NCI-H2227 (cell line): ENCODE data around the gene TENM4.

Experiments used
- DNase-seq: peaks from one replicate; lab custom pipeline; 2025; ENCODE audit not compliant: unreplicated experiment; lab: John Stamatoyannopoulos, UW

The TENM4 gene

DNA sequence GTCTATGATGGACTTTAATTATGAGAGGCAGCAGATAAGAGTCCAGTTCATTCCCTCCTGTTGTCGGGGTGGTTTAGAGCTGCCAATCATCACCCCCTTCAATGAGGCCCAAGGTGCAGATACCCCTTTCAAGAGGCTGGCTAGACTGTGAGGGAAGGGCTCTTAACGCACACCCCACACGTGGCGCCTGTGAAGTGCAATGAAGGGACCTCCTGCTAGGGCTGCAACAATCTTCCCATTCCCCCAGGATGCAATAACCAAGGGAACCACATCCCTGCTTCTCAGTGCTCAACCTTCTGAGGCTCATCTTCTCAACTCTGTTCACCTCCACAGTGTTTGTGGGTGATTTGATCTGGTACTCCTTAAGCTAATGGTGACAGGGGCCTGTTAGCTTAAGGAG is 19.0 kb downstream of the TENM4 start:
- DNase-seq = peak; percentile 65

DNA sequence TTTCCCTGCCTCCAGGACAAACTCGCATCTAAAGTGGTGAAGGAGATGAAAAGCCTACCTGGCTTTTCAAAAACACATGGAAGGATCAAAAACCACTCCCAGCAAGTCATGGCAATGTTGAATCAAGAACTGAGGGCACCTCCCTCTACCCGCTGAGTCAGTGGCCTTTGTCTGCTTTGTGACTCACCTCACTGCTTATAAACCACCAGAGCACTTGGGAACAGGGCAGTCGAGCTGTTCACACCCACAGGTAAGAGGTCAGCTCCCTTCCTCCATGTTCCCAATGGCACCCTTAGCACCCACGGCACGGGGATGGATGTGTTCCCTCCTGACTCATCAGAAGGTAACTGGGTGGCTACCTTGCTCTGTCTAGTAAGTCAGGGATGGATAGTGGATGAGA is 21.7 kb downstream of the TENM4 start:
- no peak for DNase-seq

DNA sequence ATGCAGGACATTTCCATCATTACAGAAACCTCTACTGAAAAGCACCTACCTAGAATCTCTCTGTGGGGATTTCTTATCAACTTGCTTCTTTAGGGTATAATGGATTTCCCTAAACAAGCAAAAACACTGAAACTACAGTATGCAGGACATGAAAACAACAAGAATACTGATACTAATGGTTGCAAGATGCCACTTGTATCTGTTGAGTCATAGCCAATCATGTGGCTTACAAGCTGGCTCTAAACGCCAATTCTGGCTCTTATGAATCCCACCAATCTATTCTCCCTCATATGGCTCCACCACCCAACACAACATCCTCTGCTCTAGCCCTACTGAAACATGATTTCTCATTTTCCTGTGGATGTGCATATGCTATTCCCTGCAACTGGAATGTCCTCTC is 22.6 kb downstream of the TENM4 start:
- no peak for DNase-seq

DNA sequence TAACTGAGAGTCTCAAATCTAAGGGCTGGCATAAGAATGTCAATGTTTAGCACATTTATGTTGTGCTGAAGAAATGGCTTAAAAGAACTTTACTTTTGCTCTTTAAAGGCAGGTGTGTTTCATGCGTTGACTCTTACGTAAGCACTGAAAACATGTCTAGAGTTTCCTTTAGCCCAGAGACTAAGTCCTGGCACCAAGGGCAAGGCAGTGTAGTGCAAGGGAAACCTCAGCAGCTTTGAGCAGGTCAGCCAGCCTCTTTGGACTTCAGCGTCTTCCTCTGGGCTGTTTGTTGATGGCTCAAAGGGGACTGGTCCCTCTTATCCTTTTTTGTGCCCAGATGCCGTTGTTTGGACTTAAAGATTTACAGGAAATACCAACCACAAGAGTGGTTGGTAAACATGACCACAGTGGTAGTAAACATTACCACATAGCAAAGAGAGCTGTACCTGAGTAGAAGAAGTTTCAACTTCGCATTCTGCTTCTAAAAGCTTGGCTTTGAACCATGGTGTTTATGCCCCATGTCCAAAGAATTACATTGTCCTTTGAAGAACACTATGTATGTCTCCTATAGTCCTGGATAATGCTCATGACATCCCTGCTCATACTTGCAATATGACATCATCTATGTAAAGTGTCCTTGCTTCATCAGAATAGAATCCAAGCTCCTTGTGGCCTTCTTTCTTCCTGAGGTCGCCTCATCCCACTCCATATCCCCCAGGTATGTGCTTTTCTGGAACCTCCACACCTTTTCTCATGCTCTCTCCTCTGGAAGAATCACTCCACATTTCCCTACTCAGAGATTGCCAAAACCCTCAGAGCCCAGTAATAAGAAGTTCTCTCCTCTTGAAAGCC is 23.5 kb downstream of the TENM4 start:
- no peak for DNase-seq

DNA sequence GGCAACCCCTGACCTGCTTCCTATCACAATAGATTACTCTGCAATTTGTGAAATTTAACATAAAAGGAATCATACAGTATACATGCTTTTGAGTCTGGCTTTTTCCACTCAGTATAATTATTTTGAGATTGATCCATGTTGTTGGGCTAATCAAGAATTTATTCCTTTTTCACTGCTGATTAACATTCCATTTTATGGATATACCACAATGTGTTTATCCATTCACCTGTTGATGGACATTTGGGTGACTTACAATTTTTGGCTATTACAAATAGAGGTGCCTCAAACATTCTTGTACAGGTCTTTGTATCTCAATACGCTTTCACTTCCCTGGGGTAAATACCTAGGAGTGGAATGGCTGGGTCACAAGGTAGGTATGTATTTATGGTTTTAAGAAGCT is 24.9 kb downstream of the TENM4 start:
- no peak for DNase-seq

DNA sequence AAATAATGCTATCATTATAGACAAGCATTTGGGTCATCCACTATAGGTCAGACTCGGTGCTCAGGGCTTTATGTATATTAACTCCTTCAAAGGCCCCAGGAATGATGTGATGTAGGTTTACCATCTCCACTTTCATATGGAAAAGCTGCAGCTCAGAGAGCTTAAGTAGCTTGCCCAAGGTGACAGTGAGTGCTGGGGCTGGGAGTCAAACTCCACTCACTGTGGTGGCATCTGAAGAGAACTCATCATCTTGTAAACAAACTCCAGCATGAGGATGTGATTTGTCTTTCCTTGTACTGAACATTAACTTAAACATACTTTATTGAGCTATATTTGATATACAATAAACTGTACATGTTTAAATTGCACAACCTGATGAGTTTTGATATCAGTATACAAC is 25.4 kb downstream of the TENM4 start:
- DNase-seq = no peak

DNA sequence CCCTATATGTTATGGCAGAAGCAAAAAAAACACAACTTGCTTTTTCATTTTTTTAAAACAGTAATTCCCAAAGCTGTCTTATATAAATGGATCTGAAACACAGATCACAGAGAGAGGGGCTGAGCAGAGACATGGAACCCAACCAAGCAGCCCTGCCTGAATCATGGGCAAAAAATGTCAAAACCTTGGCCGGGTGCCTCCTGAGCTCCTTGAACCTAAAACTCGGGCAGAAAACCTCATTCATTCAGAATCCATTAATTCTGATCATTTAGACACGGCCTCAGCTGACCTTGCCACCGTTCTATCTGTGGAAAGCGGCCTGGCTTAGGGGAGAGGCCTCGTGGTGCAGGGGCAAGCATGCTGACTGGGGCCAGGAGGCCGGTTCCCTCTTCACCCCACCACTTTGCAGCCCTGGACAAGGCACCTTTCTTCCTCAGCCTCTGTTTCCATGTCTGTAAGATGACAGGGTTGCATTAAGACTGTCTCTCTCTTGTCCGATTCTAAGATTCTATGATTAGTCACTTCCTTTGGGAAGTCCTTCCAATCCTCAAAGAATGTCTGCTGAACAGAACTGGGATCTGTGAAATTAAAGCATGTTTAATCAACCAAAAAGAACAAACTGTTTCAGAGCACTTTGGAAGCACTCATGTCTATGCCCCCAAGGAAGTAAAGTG is 26.0 kb downstream of the TENM4 start:
- no peak for DNase-seq

DNA sequence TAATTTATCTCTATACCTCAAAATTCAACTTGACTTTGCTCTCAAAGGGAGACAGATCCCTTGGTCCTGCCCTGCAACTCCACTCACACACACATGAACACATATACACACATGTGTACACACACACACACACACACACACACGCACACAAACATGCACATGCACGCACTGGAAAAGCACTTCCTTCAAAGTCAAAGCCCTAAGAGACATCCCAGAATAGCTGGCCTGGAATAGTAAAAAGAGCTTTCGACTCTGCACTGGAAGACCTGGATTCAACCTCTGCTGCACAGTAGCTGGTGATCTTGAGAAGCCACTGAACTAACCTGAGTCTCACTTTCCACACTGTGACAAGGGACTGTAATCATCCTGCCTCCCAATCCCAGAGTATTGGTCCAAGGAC is 26.8 kb downstream of the TENM4 start:
- no peak for DNase-seq

DNA sequence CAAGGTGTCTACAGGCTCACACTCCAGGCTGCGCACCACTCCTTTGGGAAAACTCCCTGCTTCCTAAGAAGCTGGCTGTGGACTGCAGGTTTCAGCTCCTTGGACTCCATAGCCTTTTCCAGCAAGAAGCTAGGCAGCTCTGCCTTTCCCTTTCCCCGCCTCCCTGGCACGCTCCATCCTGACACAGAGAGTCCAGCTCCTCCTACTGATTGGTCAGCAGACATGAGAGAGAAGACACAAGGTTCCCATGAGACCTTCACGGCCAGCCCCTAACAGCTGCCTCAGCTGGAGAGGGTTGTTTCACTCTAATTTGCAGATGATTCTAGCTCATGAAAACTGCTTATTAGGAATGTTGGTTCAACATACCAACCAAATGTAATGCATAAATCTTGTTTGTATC is 27.6 kb downstream of the TENM4 start:
- peak; percentile 72 for DNase-seq

DNA sequence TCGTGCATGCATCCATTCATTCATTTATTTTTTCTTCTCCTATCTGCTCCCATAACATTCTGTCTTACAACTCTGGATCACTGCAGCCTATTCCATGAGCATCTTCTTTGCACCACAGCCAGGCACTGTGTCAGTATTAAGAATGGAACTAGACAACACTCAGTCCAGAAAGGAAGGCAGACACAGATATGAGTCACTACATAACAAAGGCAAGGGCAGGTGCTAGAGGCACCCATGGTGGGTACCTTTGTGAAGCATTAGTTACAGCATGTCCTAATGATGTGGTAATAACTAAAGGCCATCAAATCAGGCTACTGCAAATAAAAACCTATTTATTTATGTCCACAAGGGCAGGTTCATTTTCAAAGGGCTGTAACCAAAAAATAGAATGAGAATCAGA is 28.1 kb downstream of the TENM4 start:
- no peak for DNase-seq

DNA sequence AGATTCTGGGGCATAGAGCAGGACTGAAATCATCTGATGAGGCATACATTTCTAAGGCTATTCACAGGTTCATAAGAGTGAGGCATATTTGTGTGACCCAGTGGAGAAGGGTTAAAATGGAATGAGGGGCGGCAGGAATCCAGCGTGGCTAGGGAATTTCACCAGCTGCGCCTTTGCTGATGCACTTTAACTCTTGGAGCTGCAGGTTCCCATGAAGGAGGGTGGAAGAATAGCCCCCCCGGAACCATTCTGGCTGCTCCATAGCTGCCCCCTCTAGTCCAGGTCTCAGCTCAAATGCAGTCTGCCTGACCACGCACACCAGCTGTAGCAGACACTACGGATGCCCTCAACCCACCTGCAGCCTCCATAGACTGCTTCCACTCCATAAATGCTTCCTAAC is 31.5 kb downstream of the TENM4 start:
- no peak for DNase-seq

DNA sequence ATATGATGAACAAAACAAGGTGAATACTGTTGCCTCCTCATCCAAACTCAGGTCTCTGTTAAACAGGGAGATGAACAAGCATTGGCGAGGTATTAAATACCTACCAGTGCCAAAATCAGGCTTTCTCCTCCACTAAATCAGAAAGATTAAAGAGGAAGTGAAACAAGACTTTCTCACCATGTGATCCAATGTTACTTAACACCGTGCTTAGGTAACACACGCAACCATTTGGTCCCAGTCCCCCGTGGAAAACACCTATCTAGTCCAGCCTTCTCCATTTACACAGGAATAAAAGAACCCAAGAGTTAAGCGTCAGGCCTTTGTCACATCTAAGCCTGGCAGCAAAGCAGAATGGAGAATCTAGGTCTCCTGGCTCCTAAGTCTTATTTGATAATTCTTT is 34.5 kb downstream of the TENM4 start:
- DNase-seq = no peak

DNA sequence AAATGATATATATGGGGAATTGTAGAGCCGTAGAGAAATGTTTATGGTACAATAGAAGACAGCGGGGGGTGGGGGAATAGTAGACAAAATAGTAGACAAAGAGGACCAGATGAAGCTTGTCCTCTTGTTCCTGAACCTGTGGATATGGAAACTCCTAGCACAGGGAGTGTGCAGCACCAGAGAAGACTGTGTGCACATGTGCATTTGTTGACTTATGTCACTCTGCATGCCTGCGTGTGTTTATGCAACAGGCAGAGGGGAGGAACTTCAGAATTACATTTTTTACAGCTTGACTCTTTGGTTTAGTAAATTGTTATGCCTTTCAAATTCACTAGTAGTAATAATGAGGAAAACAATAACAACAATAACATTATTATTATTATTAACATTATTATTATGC is 36.0 kb downstream of the TENM4 start:
- no peak for DNase-seq

DNA sequence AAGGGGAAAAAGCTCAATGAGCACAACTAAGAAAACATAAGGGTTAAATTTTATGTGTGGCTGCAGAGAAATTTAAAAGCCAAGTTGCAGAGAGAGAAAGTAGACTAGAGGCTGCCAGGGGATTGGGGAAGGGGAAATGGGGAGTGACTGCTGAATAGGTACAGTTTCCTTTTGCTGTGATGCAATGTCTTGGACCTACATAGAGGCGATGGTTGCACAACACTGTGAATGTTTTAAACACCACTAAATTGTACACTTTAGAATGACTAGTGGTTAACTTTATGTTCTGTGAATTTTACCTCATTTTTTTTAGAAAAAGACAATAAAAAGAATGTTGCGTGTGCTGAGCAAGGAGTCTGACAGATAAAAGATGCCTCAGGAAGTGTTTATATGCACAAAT is 36.5 kb downstream of the TENM4 start:
- no peak for DNase-seq

DNA sequence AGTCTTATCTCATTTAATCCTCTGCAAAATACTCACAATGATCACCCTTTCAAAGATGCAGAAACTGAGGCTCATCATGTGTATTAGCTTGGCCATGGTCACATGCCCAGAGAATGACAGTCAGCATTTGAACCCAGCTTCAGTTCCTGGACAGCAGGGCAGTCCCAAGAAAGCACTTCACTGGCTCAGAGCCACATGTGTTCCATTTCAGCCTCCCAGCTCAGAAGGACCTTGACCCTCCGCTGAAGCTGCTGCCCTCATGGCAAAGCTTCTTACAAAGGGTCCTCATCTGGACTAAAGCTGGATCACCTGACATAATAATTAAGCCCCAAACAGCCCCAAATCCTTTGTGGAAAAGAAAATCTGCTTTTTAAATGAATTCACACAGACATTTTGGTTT is 37.0 kb downstream of the TENM4 start:
- no peak for DNase-seq

DNA sequence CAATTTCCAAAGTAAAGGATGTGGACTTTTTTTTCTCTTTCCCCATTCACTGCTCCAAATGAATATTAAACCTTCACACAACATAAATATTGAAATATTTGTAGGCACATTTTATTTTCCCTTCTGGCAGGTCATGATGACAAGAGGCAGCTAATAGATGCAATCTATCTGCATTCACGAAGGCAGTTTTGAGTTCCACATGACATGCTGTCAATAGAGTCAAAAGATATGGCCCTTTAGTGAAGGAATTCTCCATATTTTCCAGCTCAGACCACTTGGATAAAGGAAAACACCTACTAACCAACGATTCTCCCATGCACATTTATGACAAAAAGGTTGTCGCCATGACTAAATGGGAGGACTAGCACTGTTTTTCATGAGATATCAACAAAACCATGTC is 37.9 kb downstream of the TENM4 start:
- DNase-seq = no peak

DNA sequence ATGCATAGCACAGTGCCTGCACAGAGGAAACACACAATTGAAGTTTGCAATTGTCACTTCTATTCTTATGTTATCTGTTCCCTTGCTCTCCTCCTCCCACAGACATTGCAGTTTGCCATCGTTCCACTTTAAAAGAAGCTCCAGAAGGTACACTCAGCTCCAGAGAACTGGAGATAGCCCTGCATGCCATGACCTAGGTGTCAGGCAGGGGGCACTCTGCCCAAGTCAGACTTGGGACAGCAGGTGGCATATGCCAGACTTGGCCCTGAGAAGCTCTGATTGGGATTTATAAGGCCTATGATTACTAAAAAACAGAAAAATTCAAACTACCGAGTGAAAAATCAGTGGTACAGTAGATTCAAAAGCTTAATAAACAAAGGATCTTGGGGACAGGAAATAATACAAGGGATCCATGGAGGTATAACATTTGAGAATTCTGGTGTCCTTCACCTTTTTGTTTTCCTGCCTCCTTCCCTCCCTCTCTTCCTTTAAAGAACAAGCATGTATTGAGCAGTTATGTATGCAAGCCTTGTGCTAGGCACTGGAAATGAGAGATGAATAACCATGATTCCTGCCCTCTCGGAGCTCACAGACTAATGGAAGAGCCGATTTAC is 40.0 kb downstream of the TENM4 start:
- DNase-seq = no peak

DNA sequence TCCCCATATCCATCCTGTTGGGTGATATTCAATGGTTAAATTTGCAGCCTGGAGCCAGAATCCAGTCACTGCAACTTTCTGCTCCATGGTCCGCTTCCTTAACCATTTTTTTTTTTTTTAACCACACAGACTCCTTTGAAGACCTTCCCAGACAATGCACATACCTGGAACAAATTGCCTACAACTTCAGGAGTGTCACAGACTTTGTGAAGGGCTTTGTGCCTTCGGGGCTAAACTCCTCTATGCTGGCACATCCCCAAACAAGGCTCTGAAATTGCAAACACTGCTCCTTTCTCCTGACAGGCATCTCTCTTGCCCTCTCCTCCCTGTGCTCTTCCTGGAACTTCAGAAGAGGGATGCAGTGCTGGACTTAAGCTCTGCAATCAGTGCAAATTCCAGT is 40.6 kb downstream of the TENM4 start:
- no peak for DNase-seq

DNA sequence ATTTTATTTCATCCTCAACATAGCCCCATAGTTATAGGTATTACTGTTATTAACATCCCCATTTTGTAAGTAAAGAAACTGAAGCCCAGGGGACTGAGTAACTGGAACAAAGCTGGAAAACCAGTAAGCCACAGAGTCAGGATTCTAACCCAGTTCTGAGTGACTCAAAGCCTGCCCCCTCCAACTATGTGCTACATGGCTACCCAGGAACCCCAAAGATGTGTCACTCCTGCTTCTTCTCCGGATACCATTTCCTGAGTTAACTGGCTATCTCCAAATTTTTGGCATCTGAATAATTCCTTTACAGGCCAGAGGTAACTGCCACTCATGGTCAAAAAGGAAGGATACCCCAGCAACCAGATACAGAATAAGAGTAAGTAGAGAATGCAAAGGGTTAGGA is 43.6 kb downstream of the TENM4 start:
- no peak for DNase-seq

DNA sequence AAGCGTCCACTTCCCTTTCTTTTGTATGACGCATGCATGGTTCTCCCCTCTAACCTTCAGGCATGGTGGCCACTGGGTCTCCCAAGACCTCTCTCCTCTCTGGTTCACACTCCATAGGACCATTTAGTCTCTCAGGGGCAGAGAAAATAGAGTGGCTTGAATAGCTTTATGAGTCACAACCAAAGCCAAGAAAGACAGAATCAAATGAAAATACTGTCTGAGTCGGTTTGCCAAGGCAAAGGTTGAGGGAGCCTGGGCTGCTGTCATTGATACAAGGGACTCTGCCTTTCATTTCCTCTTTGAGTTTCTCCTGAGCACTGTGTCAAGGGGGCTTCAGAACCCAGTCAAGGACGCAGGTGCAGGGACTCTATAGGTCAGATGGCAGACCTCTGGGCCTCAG is 44.2 kb downstream of the TENM4 start:
- no peak for DNase-seq

DNA sequence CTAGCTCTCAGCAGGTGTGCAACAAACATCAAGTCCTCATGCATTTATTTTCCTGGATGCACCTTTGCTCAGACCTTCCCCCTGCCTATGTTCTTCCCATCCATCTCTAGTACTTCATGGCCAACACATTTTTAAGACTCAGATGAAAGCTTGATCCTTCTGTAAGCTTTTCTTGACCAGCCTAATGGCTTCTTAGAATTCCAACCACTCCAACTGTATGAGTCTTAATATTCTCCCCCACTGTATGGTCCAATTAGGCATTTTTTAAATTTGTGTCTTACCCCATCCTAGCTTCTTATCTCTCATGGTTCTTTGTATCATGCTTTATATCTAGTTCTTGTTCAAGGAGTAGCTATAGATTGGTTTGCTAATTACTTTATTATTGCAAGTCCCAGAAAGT is 44.8 kb downstream of the TENM4 start:
- no peak for DNase-seq

DNA sequence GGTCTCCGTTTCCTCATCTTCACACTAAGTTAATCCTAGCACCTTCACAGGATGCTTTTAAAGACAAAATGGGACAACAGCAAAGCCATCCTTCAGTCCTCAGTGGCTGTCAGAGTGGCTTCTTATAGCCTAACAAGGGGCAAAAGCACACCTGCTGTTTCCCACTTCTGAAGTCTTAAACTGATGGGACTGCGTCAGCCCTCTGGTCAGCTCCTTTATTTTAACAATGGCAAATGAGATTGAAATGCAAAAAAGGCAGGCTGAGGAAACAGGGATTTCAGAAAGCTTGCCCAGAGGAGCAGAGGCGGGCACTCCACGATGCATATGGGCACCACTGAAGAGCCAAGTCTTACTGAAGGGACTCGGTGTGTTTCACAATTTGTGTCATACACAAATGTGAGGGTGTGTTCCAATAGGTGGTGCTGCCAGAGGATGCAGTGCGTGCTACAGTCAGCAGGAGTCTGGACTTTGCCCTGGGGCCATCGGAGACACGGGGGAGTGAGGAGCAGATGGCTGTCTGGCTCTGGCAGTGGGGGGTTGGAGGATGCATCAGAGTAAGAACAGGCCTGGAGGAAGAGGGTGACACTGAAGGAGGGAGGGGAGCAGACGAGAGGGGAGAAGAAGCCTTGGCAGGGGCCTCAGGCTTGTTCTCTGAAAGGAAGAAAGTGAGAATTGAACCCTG is 47.3 kb downstream of the TENM4 start:
- no peak for DNase-seq
